ENCODE measurements around the gene ANKRD13D. TPM values are rescaled to one million over a fixed set of nuclear protein-coding genes. Genes with fewer than 3 reads are reported as not detected.

The ANKRD13D gene
- total RNA-seq, 2 experiments from 2014 or later, result 148 to 172 TPM

GRCh38 chr11:67308031-67308866 lies 19.1 kb downstream of the ANKRD13D start:
- Mint-ChIP-seq H3K36me3 (no peaks in the 10 kb centered on the region), H3K27me3 (no peaks in the 10 kb centered on the region), H3K4me1 (peaks cover 19% of the 10 kb centered on the region), H3K9me3 (ENCODE audit: low read depth) (no peaks in the 10 kb centered on the region), H3K27ac (no peak overlapping the region), H3K4me3 (no peak overlapping the region)
- no peak for ATAC-seq
- CTCF ChIA-PET, result interaction anchor here (1.0 to 1.3 kb wide), 3 partner anchors 9 to 46 kb away, joined by 3 to 5 read pairs (median 4); no protein-coding TSS in a partner anchor
- DNase-seq, result no peak

DNA sequence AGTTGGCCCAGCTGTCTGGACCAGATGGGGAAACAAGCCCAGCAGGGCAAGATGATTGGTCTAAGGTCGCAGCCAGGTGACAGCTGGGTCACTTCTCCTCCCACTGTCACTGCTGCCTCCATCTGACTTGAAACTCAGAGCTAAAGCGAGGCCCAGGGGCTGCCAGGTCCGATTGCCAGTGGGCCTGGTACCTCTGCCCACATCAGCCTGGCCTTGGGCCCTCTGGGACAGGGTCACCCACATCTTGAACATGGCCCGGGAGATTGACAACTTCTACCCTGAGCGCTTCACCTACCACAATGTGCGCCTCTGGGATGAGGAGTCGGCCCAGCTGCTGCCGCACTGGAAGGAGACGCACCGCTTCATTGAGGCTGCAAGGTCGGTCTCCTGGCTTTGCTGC lies 20.1 kb downstream of the ANKRD13D start:
- Mint-ChIP-seq H3K4me3 (no peak overlapping the region), H3K27me3 (no peaks in the 10 kb centered on the region), H3K9me3 (ENCODE audit: low read depth) (no peaks in the 10 kb centered on the region), H3K36me3 (no peaks in the 10 kb centered on the region), H3K4me1 (peaks cover 23% of the 10 kb centered on the region), H3K27ac (no peak overlapping the region)
- CTCF ChIA-PET, result interaction anchor here (1.2 kb wide), 1 partner anchor 8 kb away, joined by 4 read pairs; no protein-coding TSS in a partner anchor
- no peak for ATAC-seq
- DNase-seq, result no peak

GRCh38 chr11:67309661-67310061 lies 20.6 kb downstream of the ANKRD13D start:
- Mint-ChIP-seq H3K9me3 (ENCODE audit: low read depth) (no peaks in the 10 kb centered on the region), H3K4me1 (peaks cover 21% of the 10 kb centered on the region), H3K36me3 (no peaks in the 10 kb centered on the region), H3K27me3 (no peaks in the 10 kb centered on the region), H3K4me3 (no peak overlapping the region), H3K27ac (no peak overlapping the region)
- no peak for DNase-seq
- CTCF ChIA-PET, result interaction anchor here (1.2 kb wide), 1 partner anchor 7 kb away, joined by 4 read pairs; no protein-coding TSS in a partner anchor
- no peak for ATAC-seq

- Mint-ChIP-seq H3K4me3 (no peak overlapping the region), H3K36me3 (no peaks in the 10 kb centered on the region), H3K27ac (no peak overlapping the region), H3K9me3 (ENCODE audit: low read depth) (no peaks in the 10 kb centered on the region), H3K4me1 (peaks cover 18% of the 10 kb centered on the region), H3K27me3 (no peaks in the 10 kb centered on the region)
- ATAC-seq, result no peak
- CTCF ChIA-PET, result interaction anchor here (0.8 to 1.3 kb wide), 3 partner anchors 33 to 48 kb away, joined by 3 read pairs; no protein-coding TSS in a partner anchor
- DNase-seq, result no peak
Measured at GRCh38 chr11:67310246-67311050, 21.3 kb downstream of the ANKRD13D start.

GRCh38 chr11:67311051-67311555 lies 22.0 kb downstream of the ANKRD13D start:
- CTCF ChIA-PET, result interaction anchor here (0.8 to 1.3 kb wide), 3 partner anchors 33 to 49 kb away, joined by 3 read pairs; no protein-coding TSS in a partner anchor
- no peak overlapping the region for H3K27ac Mint-ChIP-seq
- no peaks in the 10 kb centered on the region for H3K9me3 Mint-ChIP-seq (ENCODE audit: low read depth)
- no peaks in the 10 kb centered on the region for H3K36me3 Mint-ChIP-seq
- ATAC-seq, result no peak
- H3K4me3 Mint-ChIP-seq, result no peak overlapping the region
- H3K27me3 Mint-ChIP-seq, result no peaks in the 10 kb centered on the region
- DNase-seq, result no peak
- H3K4me1 Mint-ChIP-seq, result peaks cover 18% of the 10 kb centered on the region

DNA sequence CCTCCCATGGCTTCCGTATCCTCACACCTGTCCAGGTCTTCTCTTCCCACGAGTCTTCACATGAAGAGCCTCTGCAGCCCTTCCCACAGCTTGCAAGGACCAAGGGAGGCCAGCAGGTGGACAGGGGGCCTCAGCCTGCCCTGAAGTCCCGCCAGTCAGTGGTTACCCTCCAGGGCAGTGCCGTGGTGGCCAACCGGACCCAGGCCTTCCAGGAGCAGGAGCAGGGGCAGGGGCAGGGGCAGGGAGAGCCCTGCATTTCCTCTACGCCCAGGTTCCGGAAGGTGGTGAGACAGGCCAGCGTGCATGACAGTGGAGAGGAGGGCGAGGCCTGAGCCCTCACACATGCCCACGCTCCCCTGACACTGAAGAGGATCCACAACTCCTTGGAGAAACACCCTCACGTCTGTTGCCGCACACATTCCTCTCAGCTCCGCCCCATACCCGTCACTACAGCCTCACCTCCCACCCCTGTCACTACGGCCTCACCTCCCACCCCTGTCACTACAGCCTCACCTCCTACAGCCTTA lies 22.5 kb downstream of the ANKRD13D start:
- ATAC-seq (no peak), DNase-seq (no peak)
- no peaks in the 10 kb centered on the region for H3K27me3 Mint-ChIP-seq
- no peaks in the 10 kb centered on the region for H3K36me3 Mint-ChIP-seq
- CTCF ChIA-PET, result interaction anchor here (0.8 to 1.3 kb wide), 3 partner anchors 34 to 50 kb away, joined by 3 read pairs; no protein-coding TSS in a partner anchor
- H3K9me3 Mint-ChIP-seq (ENCODE audit: low read depth), result no peaks in the 10 kb centered on the region
- no peak overlapping the region for H3K27ac Mint-ChIP-seq
- no peak overlapping the region for H3K4me3 Mint-ChIP-seq
- H3K4me1 Mint-ChIP-seq, result peaks cover 20% of the 10 kb centered on the region

DNA sequence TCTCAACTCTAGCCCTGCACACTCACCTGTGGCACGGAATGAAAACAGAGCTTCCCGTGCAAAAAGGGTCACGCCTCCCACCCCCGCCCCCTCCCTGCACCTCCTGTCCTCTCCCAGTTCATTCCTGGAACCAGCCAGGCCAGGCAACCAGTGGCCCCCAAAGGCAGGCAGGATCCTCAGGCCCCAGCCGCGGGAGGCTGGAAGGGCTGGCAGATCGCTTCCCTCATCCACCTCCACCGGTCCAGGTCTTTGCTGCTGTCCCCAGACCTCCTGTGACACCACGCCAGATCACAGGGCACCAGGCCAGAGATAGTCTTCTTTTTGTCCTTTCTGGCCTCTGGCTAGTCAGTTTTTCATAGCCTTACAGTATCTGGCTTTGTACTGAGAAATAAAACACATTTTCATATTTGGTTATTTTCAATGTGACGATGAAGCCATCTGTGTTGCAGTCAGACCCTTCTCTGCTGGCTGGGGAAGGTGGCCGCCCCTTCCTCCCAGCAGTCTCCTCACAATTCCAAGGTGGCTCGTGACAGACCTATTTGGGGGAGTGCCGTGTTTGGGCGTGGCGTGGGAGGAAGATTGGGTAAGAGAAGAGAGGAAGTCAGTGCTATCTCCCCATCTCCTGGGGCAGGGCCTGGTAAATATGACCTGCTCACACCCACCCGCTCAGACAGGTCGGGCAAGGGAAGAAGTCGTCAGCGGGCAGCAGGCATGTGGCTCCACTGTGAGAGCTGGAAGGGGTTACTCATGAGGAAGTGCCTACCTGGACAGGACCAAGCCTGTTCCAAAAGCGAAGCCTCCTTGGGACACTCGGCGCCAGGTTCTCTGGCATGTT lies 23.3 kb downstream of the ANKRD13D start:
- H3K9me3 Mint-ChIP-seq (ENCODE audit: low read depth), result no peaks in the 10 kb centered on the region
- H3K36me3 Mint-ChIP-seq, result no peaks in the 10 kb centered on the region
- ATAC-seq (no peak), DNase-seq (no peak)
- CTCF ChIA-PET, result interaction anchor here (0.8 to 11.0 kb wide), 4 partner anchors 9 to 69 kb away, joined by 4 to 153 read pairs (median 23); partner anchors contain the start of gene SSH3
- peak overlapping the region; percentile 61 for H3K27ac Mint-ChIP-seq
- peaks cover 21% of the 10 kb centered on the region for H3K4me1 Mint-ChIP-seq
- H3K4me3 Mint-ChIP-seq, result no peak overlapping the region
- H3K27me3 Mint-ChIP-seq, result peaks cover under 1% of the 10 kb centered on the region

DNA sequence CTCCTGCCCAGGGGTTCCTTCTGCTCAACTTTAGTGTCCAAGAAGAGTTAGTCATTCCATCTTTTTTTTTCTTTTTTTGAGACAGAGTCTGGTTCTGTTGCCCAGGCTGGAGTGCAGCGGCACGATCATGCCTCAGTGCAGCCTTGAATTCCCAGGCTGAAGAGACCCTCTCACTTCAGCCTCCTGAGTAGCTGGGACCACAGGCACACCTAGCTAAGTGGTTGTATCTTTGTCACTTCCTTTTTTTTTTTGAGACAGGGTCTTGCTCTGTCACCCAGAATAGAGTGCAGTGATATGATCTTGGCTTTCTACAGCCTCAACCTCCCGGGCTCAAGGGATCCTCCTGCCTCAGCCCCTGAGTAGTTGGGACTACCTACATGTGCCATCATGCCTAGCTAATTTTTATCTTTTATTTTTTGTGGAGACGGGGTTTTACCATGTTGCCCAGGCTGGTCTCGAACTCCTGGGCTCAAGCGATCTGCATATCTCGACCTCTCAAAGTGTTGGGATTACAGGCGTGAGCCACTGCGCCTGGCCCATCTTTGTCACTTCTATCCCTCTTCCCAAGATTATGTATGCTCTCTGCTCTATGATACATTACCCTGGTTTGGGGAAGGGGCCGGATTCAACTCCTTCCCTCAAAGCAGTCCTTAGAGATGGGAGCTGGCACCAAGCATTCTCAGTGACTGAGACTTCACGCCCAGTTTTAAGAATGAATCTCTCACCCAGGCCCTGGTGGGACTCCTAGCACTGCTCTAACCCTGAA lies 24.2 kb downstream of the ANKRD13D start:
- no peak for DNase-seq
- CTCF ChIA-PET, result interaction anchor here (0.8 to 11.0 kb wide), 7 partner anchors 10 to 68 kb away, joined by 3 to 153 read pairs (median 4); partner anchors contain the start of genes ANKRD13D and SSH3
- H3K27me3 Mint-ChIP-seq, result peaks cover 4% of the 10 kb centered on the region
- H3K36me3 Mint-ChIP-seq, result no peaks in the 10 kb centered on the region
- H3K9me3 Mint-ChIP-seq (ENCODE audit: low read depth), result no peaks in the 10 kb centered on the region
- H3K4me1 Mint-ChIP-seq, result peaks cover 26% of the 10 kb centered on the region
- H3K4me3 Mint-ChIP-seq, result no peak overlapping the region
- H3K27ac Mint-ChIP-seq, result peak overlapping the region; percentile 62
- ATAC-seq, result no peak

GRCh38 chr11:67314218-67314617 lies 25.1 kb downstream of the ANKRD13D start:
- peaks cover 9% of the 10 kb centered on the region for H3K27me3 Mint-ChIP-seq
- H3K4me1 Mint-ChIP-seq, result peaks cover 32% of the 10 kb centered on the region
- CTCF ChIA-PET, result interaction anchor here (0.8 to 11.0 kb wide), 6 partner anchors 11 to 67 kb away, joined by 3 to 153 read pairs (median 7); partner anchors contain the start of genes ANKRD13D and SSH3
- H3K4me3 Mint-ChIP-seq, result no peak overlapping the region
- no peak for ATAC-seq
- DNase-seq, result no peak
- no peaks in the 10 kb centered on the region for H3K9me3 Mint-ChIP-seq (ENCODE audit: low read depth)
- no peaks in the 10 kb centered on the region for H3K36me3 Mint-ChIP-seq
- no peak overlapping the region for H3K27ac Mint-ChIP-seq

GRCh38 chr11:67315325-67315909 lies 26.3 kb downstream of the ANKRD13D start:
- Mint-ChIP-seq H3K4me3 (no peak overlapping the region), H3K27ac (no peak overlapping the region), H3K4me1 (peaks cover 32% of the 10 kb centered on the region), H3K9me3 (ENCODE audit: low read depth) (no peaks in the 10 kb centered on the region), H3K27me3 (peaks cover 9% of the 10 kb centered on the region), H3K36me3 (no peaks in the 10 kb centered on the region)
- no peak for DNase-seq
- no peak for ATAC-seq
- CTCF ChIA-PET, result interaction anchor here (1.2 to 11.0 kb wide), 7 partner anchors 13 to 66 kb away, joined by 3 to 153 read pairs (median 29); partner anchors contain the start of gene GRK2

- no peak for DNase-seq
- H3K36me3 Mint-ChIP-seq, result no peaks in the 10 kb centered on the region
- H3K27ac Mint-ChIP-seq, result peak overlapping the region; percentile 98
- CTCF ChIA-PET, result interaction anchor here (0.7 to 11.0 kb wide), 33 partner anchors 8 to 234 kb away, joined by 3 to 153 read pairs (median 5); partner anchors contain the start of genes ANKRD13D, CLCF1, GRK2 and KDM2A
- H3K9me3 Mint-ChIP-seq (ENCODE audit: low read depth), result no peaks in the 10 kb centered on the region
- ATAC-seq, result no peak
- H3K27me3 Mint-ChIP-seq, result peaks cover 9% of the 10 kb centered on the region
- H3K4me3 Mint-ChIP-seq, result peak overlapping the region; percentile 90
- H3K4me1 Mint-ChIP-seq, result peaks cover 29% of the 10 kb centered on the region
Measured at GRCh38 chr11:67316882-67317204, 27.7 kb downstream of the ANKRD13D start.
